ENCODE results near the gene FEM1B.

Gene FEM1B

DNA sequence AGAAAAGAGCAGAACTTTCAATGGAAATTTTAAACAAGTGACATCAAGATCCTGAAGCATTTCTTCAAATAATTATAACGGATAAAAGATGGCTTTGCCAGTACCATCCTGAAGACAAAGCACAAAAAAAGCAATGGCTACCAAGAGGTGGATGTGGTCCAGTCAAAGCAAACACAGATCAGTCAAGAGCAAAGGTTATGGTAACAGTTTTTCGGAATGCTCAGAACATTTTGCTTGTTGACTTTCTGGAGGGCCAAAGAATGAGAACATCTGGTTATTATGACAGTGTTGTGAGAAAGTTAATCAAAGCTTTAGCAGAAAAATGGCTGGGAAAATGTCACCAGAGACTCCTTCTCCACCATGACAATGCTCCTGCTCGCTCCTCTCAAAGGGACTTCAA is 31.5 kb downstream of the FEM1B start:
- no peak for DNase-seq (ENCODE audit: low spot score)

- DNase-seq (ENCODE audit: low spot score): no peak
These were observed 32.7 kb downstream of the FEM1B start for GRCh38 chr15:68310178-68310803.

DNA sequence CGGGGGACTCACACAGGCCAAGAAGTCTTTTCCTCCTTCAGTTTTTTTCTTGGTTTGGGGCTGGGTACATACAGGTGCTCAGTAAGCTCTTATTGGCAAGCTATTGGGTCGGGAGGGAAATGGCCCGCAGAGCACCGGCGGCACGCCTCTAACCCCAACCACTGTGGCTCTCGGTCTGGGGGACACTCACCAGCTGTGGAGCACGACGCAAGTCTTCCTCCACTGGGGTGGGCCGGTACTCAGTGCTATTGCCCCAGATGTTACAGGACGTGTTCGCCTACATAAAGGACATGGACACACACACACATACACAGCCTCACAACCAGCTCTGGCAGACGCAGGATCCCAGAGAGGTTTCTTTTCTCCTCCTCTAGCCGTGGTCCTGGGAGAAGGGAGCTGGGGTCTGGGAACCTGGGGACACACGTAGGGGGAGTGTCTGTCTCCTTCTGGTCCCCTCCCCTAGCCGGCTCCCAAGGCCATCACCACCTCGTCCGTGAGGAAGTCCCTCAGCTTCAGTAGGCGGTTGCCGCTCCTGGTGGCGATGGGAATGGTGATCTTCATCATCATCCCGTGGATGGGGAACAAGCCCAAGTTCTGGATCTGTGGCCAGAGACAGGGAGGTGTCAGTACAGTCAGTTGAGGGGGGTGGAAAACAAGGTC is 33.4 kb downstream of the FEM1B start:
- no peak for DNase-seq (ENCODE audit: low spot score)

DNA sequence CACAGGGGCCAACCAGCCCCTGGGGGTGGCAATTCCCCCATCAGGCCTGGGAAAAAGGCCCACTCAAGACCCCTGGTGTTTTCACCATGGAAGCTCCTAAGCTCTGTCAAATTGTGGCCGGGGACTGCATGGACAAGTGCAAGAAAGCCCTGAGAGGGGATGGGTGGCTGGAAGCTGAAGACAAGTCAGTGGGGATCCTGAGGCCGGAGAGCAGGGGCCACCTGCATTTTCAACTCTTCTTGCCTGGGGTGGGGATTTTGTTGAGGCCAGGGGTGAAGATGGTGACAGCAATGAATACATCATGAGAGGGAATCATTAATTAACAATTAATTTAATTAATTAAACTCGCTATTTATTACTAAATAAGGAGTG is 33.9 kb downstream of the FEM1B start:
- no peak for DNase-seq (ENCODE audit: low spot score)

DNA sequence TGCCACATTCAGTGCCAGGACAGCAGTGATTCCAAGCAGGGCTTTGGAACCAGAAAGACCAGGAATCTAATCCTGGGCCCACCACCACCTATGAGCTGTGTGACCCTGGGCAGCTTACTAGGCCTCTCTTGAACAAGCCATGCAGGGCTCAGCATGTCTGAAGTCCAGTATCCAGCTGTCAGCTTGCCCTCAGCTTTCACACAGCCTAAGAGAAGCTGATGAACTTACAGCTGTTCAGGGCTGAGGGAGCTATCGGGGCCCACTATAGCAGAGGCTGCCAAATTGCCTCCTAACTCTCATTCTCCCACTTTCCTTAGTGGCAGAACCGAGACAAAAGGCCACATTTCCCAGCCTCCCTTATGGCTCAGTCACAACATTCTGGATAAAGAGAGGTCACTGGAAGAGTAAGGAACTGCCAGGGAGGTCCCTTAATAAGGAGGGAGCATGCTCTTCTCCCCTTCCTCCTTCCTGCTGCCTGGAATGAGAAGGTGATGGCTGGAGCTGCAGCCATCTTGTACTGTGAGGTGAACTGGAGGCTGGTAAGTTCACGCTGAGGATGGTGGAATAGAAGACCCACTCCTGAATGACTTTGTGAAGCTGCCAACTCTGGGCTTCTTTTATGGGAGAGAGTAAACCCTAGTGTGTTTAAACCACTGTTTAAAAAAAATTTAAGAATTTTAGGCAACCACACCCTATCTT is 34.5 kb downstream of the FEM1B start:
- DNase-seq (ENCODE audit: low spot score): no peak

DNA sequence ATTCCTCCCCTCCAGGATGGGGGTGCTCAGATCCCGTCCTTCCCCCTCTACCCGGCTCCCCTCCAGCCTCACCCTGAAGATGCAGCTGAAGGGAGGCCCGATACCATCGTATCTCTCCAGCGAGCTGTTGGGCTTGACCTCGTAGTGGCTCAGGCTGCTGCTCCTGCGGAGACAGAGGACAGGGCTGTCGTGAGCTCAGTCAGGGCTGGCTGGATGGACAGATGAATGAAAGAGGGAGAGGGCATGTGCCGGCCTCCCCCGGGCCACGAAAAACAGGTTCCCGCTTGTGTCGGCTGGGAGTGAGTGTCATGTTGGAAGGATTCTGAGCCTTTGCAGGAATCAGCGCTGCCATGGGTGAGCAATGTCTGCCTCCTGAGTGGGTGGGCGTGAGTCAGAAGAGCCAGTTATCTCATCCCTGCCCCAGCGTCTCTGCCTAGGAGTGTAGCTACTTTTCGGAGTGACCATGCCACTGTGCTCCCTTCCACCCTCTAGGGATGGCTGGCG is 35.2 kb downstream of the FEM1B start:
- DNase-seq (ENCODE audit: low spot score): no peak

DNA sequence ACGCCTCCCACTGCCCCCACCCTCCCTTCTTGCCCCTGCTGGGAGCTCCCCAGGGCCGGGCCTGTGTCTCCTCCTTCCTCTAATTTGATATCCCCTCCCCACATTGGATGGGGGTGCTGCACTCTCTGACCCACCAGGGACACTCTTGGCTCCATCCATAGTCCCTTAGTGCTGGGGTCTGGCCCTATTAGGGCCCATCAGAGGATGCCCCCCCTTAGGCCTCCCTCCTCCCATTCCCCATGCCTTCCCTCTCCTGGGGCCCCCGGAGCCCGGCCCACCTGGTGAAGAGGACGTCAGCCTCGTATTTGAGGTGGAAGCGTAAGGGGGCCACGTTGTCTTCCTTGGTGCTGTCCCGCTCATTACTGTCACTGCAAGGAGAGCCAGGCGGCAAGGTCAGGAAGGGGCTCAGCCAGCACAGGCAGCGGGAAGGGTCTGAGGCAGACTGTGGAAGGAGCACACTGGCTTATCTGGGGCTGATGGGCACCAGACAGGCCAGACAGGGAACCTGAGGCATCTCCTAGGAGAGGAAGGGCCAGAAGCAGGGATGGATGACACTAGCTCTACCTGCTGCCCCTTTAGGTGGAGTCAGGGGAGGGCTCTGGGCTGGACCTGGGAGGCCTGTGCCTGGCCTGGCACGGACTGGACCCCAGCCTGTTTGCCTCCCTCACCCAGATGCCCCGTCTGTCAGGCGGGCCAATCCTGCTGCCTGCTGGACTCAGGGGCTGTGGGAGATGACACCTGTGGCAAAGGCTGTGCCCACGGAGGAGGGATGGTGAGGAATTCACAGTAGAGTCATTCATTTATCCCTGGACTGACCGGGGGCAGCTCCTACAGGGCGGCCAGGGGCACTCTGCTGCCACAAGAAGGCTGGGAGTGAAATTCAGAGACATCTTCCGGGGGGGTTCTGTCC is 36.2 kb downstream of the FEM1B start:
- no peak for DNase-seq (ENCODE audit: low spot score)

- no peak for DNase-seq (ENCODE audit: low spot score)
These were observed 37.0 kb downstream of the FEM1B start for GRCh38 chr15:68314563-68314962.

DNA sequence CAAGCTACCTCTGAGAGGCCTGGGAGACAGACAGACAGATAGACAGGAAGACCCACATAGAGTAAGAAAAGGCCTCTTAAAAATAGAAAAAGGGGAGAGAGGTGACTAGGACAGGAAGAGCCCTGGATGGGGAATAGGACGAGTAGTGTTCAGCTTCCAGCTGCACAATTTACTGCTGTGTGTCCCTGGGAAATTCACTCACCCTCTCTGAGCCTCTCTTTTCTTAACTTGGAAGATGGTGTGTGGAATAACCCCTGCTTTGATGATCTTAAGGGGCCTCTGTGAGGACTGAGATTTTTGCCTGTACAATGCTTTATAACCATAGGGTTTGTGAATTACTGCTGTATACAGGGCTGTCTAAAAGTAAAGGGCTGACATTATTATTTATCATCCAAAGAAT is 37.5 kb downstream of the FEM1B start:
- no peak for DNase-seq (ENCODE audit: low spot score)

DNA sequence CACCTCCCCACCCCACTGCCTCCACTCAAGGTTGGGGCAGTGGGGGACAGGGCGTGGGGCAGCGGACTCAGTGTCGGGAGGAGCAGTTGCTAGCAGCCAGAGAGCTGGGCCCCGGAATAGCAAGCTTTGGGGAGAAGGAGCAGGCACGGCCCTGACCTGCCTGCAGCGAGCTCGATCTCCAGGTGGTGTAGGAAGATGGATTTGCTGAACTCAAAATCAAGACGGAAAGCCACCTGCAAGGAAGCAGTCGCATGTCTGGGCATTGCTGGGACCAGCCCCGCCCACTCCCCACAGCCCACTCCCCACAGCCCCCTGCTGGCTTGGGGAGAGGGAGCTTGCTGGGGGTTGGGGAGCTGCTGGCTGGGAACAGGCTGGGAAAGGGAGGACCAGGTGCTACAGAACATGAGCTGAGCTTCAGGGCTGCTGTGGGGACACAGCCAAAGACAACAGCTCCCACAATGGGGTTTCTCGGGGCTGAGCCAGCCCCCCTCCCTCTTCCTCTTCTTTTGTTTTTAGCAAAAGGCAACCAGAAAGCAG is 38.0 kb downstream of the FEM1B start:
- DNase-seq (ENCODE audit: low spot score): peak; percentile 62

- DNase-seq (ENCODE audit: low spot score): peak; percentile 68
These were observed 38.7 kb downstream of the FEM1B start for GRCh38 chr15:68316061-68316804.

GRCh38 chr15:68317281-68318007 is 39.9 kb downstream of the FEM1B start:
- DNase-seq (ENCODE audit: low spot score): no peak

DNA sequence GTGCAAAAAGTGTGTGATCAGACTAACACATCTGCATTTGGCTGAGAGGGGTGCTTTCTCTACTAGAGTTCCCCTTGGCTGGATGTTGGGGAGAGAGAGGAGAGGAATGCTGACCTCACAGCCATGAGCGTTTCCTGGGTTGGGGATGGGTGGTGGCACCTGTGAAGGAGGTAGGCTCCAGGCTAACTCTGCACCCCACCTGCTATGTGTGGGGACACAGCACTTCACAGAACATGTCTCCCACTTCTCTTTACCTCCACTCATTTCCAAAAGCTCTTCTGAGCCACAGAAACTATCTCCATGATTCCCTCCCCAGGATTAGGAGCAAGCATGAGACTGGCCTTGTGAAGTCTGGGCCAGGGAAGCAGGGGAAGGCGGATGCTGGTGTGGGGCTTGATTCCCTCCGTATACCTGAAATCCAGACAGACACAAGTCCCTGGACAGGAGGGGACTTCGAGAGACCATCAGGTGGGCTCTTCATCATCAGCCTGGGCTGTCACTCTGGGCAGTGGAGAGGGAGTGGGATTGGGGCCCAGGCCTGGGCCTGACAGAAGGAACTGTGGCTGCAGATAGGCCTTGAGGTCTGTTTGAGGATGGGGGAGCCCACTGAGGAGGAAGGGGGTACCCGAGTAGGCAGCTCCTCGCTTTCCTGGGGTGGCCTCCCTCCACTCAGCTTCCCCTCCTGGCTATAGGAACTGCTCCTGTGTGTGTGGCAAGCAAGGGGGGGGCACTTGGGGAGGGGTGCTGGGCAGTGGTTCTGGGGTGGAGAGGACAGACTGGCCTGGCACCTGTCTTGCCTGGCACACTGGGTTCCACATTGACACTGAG is 40.7 kb downstream of the FEM1B start:
- no peak for DNase-seq (ENCODE audit: low spot score)

- DNase-seq (ENCODE audit: low spot score): no peak
These were observed 41.7 kb downstream of the FEM1B start for GRCh38 chr15:68318931-68319909.

DNA sequence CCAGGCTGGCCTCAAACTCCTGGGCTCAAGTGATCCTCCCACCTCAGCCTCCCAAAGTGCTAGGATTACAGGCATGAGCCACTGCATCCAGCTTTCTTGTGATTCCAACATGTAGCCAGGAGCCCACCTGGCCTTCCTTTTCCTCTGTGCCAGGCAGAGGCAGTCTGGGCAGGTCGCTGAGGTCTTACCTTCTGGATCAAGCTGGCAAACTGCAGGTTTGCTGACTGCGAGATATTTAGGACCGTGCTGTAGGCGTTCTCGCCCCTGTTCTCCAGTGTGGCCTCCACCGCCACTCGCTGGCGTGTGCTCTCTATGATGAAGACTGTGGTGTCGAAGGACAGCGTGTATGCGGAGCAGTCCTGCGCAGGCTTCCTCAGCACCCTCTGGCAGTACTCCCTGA is 42.5 kb downstream of the FEM1B start:
- no peak for DNase-seq (ENCODE audit: low spot score)

- no peak for DNase-seq (ENCODE audit: low spot score)
These were observed 43.7 kb downstream of the FEM1B start for GRCh38 chr15:68321229-68321628.

DNA sequence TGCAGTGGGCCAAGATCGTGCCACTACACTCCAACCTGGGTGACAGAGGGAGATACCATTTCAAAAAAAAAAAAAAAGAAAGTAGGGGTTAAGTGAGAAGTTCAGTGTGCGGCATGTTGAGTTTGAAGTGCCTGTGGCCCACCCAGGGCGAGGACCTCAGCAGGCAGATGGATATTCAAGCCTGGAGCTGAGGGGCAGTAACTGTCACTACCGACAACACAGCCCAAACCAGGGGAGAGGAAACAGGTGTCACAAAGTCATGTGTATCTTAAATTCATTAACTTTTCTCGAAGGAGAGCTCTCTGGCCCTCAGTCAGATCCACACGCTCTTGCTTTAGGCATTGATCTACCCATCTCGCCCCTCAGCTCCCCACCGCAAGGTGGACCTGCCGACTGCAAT is 45.3 kb downstream of the FEM1B start:
- DNase-seq (ENCODE audit: low spot score): no peak

DNA sequence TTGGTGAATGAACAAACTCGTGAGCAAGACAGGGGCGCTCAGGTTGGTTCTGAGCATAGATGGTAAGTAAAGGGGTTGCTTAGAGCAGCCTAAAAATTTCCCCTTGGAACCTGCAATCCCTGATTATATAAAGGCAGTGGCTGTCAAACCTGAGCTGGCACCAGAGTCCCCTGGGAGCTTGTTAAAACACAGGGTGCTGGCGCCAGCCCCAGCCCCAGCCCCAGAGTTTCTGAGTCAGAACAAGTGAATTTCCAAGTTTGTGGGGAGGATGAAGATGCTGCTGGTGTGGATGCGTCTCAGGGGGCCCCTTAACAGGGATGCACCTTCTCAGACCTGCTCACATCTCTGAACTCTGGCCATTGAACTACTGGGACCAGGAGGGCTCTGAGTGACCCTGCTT is 48.2 kb downstream of the FEM1B start:
- DNase-seq (ENCODE audit: low spot score): no peak

Data from iPS-NIHi11 (cell line).